Measurements from ENCODE around the gene WWTR1. TPM values are rescaled to one million over a fixed set of nuclear protein-coding genes. Genes with fewer than 3 reads are reported as not detected.

The WWTR1 gene
- total and polyA plus RNA-seq, 2 donors (not counting 3 experiments of a cell fraction or from before 2014, with no cell fraction given): 210 to 341 TPM

DNA sequence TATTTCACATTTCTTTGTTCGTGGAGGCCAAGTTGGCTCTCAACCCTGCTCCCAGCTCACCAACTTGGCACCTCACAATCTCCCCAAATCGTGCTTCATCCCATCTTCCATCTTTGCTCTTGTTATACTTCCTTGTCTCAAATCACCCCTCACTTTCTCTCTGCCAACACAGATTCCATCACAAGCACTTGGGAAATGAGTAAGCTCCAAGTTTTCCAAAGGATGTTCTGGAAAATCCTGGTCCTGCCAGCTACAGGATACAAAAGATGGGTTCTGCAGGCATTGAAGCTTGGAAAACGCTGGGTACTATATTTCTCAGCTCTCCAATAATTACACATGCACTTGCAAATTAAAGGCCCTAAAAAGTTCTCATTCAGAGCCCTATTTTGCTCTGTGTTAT, 187.4 kb downstream of the WWTR1 start:
- intact Hi-C loops (cut with micrococcal nuclease) (no loop called here), dilution Hi-C loops (cut with MboI; ENCODE audit: extremely low pct_ligation_motif_present, low sequenced_read_pairs) (no loop called here)
- FAIRE-seq (peak; percentile 35), DNase-seq (ENCODE audit: low read depth, low spot score) (peak; percentile 29)
- H2AFZ ChIP-seq (ENCODE audit: low read depth, low read length): no peak overlapping the region
- H3K9ac ChIP-seq (replicated peaks; ENCODE audit: extremely low read depth, insufficient read depth, low read length): no peak overlapping the region
- no peaks in the 10 kb centered on the region for H4K20me1 ChIP-seq (replicated peaks; ENCODE audit: control insufficient read depth, extremely low read depth, insufficient read depth, low read length)
- no peaks in the 10 kb centered on the region for H3K36me3 ChIP-seq (ENCODE audit: control insufficient read depth in 2 of 2, extremely low read depth in 1 of 2, insufficient read depth in 2 of 2, low read length in 2 of 2)
- no peaks in the 10 kb centered on the region for H3K27me3 ChIP-seq (ENCODE audit: control insufficient read depth in 2 of 2, insufficient read depth in 2 of 2, low read length in 2 of 2)
- no peaks in the 10 kb centered on the region for H3K79me2 ChIP-seq (ENCODE audit: control insufficient read depth, insufficient read depth, low read length)
- no peak overlapping the region for H3K4me2 ChIP-seq (ENCODE audit: insufficient read depth, low read length)
- ChIA-PET POLR2A (interaction anchor here (1.0 kb wide), 1 partner anchor 98 kb away, joined by 5 read pairs; no protein-coding TSS in a partner anchor), CTCF (interaction anchor here (0.7 to 2.7 kb wide), 10 partner anchors 9 to 515 kb away, joined by 3 to 18 read pairs (median 4); partner anchors contain the start of gene TM4SF1)
- no peaks in the 10 kb centered on the region for H3K9me3 ChIP-seq (replicated peaks; ENCODE audit: control insufficient read depth, insufficient read depth, low read length)
- H3K4me1 ChIP-seq (ENCODE audit: control insufficient read depth, extremely low read depth, insufficient read depth, low read length): peaks cover 33% of the 10 kb centered on the region
- TF ChIP-seq POLR2AphosphoS5 (IDR thresholded peaks at IDR 0.05; ENCODE audit: insufficient read depth, low read depth, low read length): no peak
- no peak for TF ChIP-seq FOS (IDR thresholded peaks at IDR 0.05; ENCODE audit: borderline replicate concordance, insufficient read depth, low read length)
- TF ChIP-seq, protein P1, sequence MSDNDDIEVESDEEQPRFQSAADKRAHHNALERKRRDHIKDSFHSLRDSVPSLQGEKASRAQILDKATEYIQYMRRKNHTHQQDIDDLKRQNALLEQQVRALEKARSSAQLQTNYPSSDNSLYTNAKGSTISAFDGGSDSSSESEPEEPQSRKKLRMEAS (IDR thresholded peaks at IDR 0.05; ENCODE audit: insufficient read depth, insufficient read length): no peak
- TF ChIP-seq GATA2 (IDR thresholded peaks at IDR 0.05; ENCODE audit: insufficient read depth, insufficient read length, low read depth, low read length): no peak
- no peak for TF ChIP-seq EZH2 (IDR thresholded peaks at IDR 0.05; ENCODE audit: borderline replicate concordance, low read depth, low read length, severe bottlenecking)
- TF ChIP-seq POLR2A (IDR thresholded peaks at IDR 0.05; ENCODE audit: low read depth, low read length): no peak
- no peaks in the 10 kb centered on the region for H3K9me1 ChIP-seq (replicated peaks; ENCODE audit: control insufficient read depth, extremely low read depth, insufficient read depth, low read length)
- no peak overlapping the region for H3K27ac ChIP-seq (ENCODE audit: insufficient read depth, low read depth, low read length)
- H3K4me3 ChIP-seq (replicated peaks in 1 of 3; ENCODE audit: insufficient read depth in 1 of 3, low read depth in 1 of 3, low read length in 3 of 3): no peak overlapping the region
- BruUV-seq (replicated peaks): no TSS peak

DNA sequence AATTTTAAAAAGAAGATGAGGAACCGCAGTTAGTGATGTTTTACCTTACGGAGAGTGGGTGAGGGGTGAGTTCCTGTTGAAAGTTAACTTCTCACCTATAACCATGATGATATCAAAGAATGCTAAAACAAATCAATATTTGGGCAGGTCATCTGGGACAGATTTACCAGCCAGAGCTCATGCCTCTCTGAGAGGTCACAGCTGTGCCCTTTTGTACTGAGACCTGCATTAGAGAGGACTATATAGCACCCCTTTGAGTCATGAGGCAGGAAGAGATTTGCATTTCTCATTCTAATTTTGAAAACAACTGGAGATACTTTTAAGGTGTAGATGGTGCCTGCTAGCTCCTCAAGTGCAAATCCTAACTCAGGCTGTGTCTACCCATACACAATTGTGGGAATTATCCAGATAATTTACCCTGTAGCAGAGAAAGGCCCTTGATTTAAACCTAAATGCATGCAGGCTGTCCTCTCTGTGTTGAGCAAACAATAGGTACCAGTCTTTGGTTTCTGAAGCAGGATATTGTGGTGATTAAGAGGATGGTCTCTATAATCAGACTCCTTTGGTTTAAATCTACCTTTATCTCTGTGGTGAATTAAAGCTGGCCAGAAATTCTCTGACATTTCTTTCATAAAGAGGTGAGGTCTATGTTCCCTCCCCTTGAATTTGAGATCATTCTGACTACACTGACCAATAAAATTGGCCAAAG, 189.2 kb downstream of the WWTR1 start:
- H3K4me3 ChIP-seq (replicated peaks in 1 of 3; ENCODE audit: insufficient read depth in 1 of 3, low read depth in 1 of 3, low read length in 3 of 3): no peak overlapping the region
- H3K4me1 ChIP-seq (ENCODE audit: control insufficient read depth, extremely low read depth, insufficient read depth, low read length): peaks cover 33% of the 10 kb centered on the region
- H3K9me3 ChIP-seq (replicated peaks; ENCODE audit: control insufficient read depth, insufficient read depth, low read length): no peaks in the 10 kb centered on the region
- no peaks in the 10 kb centered on the region for H3K9me1 ChIP-seq (replicated peaks; ENCODE audit: control insufficient read depth, extremely low read depth, insufficient read depth, low read length)
- no TSS peak for BruUV-seq (replicated peaks)
- no peak overlapping the region for H3K9ac ChIP-seq (replicated peaks; ENCODE audit: extremely low read depth, insufficient read depth, low read length)
- no peaks in the 10 kb centered on the region for H3K79me2 ChIP-seq (ENCODE audit: control insufficient read depth, insufficient read depth, low read length)
- peak; percentile 77 for FAIRE-seq
- dilution Hi-C loops (cut with MboI; ENCODE audit: extremely low pct_ligation_motif_present, low sequenced_read_pairs): no loop called here
- CTCF ChIA-PET: interaction anchor here (1.0 to 2.7 kb wide), 3 partner anchors 11 to 20 kb away, joined by 3 to 18 read pairs (median 3); no protein-coding TSS in a partner anchor
- no peak overlapping the region for H3K4me2 ChIP-seq (ENCODE audit: insufficient read depth, low read length)
- no peaks in the 10 kb centered on the region for H3K27me3 ChIP-seq (ENCODE audit: control insufficient read depth in 2 of 2, insufficient read depth in 2 of 2, low read length in 2 of 2)
- DNase-seq (ENCODE audit: low read depth, low spot score): peak; percentile 25
- no peak overlapping the region for H3K27ac ChIP-seq (ENCODE audit: insufficient read depth, low read depth, low read length)
- TF ChIP-seq CTCF (IDR thresholded peaks at IDR 0.05; ENCODE audit: extremely low read depth in 1 of 2, insufficient read depth in 1 of 2, low read depth in 1 of 2, low read length in 2 of 2): no peak
- intact Hi-C loops (cut with micrococcal nuclease): no loop called here
- H4K20me1 ChIP-seq (replicated peaks; ENCODE audit: control insufficient read depth, extremely low read depth, insufficient read depth, low read length): no peaks in the 10 kb centered on the region
- H3K36me3 ChIP-seq (ENCODE audit: control insufficient read depth in 2 of 2, extremely low read depth in 1 of 2, insufficient read depth in 2 of 2, low read length in 2 of 2): no peaks in the 10 kb centered on the region
- peak overlapping the region; percentile 4 for H2AFZ ChIP-seq (ENCODE audit: low read depth, low read length)
- POLR2A ChIA-PET: interaction anchor here (0.6 to 1.4 kb wide), 2 partner anchors 48 to 97 kb away, joined by 3 read pairs; no protein-coding TSS in a partner anchor
